ENCODE results near the gene AKAP9.
"Not testable (repeated sequence)": the region's sequence is repeated elsewhere in the genome, so short reads cannot be mapped to it uniquely, and the experiment has no call there.

The AKAP9 gene

DNA sequence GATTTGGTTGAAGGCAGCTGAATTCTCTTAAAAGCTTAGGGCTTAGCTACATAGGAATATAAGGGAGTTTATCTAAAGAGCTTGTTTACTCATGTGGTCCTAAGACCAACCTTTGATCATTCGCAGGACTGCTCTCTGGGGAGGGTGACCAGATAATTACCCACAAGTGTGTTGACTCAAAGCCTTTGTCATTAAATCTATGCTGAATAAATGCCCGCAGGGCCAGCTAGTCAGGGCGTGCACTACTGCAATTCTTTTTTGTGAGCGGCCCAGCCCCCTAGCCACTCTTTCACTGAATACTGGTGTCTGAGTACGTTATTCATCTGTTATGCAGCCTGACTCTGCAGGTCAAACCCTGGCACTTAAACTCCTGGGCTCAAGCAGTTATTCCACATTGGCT, 69.6 kb downstream of the AKAP9 start:
- no peak for DNase-seq (ENCODE audit: low spot score)

DNA sequence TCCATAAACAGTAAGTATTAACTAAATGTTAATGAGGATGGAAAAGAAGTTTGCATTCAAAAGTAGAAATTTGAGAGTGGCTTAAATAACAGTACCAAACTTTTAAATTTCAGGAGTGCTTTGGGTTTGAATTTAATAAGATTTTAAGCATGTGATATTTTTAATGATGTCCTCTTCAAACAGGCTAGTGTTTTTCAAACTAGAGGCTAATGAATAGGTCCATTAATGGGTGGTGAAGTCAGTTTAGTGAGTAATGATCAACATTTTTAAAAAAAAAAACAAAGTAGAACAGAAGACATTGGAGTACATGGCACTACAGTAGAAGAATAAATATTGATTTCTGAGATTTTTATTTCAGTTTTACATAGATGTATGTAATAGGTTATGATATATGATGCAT, 72.9 kb downstream of the AKAP9 start:
- DNase-seq (ENCODE audit: low spot score) = no peak

DNA sequence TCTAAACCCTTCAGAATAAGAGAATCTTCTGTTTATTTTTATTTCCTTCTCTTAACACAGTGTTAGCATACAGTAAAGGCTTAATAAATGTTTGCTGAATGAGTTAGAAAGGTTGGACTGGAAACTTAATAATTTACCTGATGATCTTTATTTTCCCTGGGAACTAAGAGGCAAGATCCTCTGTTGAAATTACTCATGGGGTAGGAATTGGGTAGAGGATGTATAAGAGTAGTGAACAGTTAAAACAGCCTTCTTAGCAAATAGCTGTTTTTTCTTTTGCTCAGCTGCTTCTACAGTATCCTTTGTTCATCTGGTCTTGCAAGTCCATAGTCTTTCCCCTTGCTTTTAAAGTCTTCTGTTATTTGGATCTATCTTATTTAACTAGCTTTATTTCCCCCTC, 80.0 kb downstream of the AKAP9 start:
- DNase-seq (ENCODE audit: low spot score) = no peak

DNA sequence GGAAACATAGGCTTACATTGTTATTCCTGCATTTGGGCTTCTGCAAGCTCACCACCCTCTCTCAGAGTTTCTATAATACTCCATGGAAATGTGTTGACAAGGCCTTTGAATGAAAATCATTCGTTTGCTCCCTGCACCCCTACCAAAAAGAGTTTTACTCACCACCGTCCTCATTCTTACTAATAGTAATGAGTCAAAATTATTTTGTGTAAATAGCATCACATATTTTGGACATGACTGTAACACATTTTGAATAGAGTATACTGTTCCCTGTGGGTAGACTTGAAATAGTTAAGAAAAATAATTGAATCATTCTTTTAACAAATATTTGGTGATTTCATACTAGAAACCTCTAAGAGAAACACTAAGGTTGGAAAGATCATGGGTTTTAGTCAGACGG, 84.6 kb downstream of the AKAP9 start:
- no peak for DNase-seq (ENCODE audit: low spot score)

DNA sequence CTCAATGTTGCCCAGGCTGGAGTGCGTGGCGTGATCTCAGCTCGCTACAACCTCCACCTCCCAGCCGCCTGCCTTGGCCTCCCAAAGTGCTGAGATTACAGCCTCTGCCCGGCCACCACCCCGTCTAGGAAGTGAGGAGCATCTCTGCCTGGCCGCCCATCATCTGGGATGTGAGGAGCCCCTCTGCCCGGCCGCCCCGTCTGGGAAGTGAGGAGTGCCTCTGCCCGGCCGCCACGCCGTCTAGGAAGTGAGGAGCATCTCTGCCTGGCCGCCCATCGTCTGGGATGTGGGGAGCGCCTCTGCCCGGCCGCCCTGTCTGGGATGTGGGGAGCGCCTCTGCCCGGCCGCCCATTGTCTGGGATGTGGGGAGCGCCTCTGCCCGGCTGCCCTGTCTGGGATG, 86.0 kb downstream of the AKAP9 start:
- not testable (repeated sequence) for DNase-seq (ENCODE audit: low spot score)

DNA sequence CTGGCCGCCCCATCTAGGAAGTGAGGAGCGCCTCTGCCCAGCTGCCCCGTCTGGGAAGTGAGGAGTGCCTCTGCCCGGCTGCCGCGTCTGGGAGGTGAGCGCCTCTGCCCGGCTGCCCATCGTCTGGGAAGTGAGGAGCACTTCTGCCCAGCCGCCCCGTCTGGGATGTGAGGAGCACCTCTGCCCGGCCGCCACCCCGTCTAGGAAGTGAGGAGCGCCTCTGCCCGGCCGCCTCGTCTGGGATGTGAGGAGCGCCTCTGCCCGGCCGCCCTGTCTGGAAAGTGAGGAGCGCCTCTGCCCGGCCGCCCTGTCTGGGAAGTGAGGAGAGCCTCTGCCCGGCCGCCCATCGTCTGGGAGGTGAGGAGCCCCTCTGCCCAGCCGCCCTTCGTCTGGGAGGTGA, 86.5 kb downstream of the AKAP9 start:
- DNase-seq (ENCODE audit: low spot score) = not testable (repeated sequence)

DNA sequence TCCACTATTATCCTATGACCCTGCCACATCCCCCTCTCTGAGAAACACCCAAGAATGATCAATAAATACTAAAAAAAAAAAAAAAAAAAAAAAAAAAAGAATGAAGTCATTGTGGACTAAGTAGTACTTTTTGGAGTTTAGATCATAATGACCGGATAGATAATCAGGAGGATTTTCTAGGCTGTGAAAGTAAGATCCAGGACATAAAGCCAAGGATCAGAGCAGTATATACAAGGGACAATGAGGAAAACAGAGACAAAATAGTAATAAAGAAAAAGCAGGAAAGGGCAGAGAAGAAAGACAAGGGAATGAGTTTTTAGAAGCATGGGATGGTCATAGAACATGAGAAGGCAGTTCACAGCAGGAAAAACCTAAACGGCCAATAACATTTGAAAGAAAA, 87.6 kb downstream of the AKAP9 start:
- no peak for DNase-seq (ENCODE audit: low spot score)

DNA sequence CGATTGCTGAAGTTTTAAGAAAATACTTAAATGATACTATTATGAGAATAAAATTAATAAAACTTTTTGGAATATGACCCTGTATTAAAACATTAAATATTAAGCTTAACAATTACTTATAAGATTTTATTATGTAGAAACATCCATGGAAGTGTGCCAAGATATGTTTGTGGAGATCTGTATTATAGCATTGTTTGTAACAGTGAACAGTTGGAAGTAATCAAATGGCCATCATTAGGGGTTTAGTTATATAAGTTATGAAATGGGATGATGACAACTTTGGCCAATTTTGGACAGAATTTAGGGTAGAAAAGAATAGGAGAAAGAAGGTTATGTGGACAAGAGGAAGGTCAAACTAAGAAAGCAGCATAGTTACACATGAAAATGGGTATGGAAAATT, 88.0 kb downstream of the AKAP9 start:
- no peak for DNase-seq (ENCODE audit: low spot score)

DNA sequence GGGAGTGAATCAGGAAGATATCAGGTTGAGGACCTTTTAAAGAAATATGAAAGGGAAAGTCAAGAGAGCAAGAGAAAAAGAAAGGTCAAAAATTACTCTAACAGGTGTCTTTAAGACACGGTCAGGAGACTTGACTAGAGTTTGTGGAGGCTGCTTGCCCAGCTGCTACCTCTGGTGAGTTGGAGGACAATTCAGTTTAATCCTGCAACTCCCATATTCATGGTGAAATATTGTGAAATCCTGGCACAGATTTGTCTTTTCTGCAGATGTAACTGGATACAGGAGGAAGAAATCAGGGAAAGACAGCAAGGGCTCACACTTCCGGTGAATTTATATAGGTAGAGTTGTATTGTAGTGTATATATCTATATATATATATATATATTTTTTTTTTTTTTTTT, 93.5 kb downstream of the AKAP9 start:
- no peak for DNase-seq (ENCODE audit: low spot score)

DNA sequence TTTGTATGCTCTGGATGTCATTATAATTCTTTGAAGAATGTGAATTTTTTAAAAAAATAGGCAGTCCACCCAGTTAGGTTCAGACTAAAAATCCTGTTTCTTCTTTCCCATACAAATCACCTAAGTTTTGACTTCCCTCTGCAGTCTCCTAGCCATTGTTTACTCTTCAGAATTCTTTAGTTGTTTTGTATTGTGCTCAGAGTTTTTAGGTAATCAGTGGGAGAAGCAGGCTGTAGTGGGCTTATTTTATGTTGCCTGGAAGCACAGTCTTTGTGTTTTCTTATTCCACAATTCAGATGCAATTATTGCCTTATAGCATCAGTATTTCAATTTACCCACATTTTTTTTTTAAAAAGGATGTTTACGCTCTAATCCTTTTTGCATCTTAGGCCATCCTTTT, 94.9 kb downstream of the AKAP9 start:
- DNase-seq (ENCODE audit: low spot score) = no peak

DNA sequence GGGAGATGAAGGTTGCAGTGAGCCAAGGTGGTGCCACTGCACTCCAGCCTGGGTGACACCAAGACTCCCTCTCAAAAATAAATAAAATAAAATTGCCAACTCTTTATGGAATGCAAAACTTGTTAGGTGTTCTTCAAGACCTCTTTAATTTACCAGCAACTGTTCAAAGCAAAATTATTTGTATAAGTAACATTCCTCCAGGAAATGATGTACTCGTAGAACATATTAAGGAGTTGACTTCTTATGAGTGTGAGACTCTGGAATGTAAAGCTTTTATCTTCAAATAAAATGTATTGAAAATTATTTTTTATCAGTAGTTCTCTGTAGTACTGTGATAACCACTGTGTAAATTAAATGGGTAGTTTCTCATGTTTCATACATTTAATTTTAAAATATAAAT, 99.2 kb downstream of the AKAP9 start:
- DNase-seq (ENCODE audit: low spot score) = no peak

DNA sequence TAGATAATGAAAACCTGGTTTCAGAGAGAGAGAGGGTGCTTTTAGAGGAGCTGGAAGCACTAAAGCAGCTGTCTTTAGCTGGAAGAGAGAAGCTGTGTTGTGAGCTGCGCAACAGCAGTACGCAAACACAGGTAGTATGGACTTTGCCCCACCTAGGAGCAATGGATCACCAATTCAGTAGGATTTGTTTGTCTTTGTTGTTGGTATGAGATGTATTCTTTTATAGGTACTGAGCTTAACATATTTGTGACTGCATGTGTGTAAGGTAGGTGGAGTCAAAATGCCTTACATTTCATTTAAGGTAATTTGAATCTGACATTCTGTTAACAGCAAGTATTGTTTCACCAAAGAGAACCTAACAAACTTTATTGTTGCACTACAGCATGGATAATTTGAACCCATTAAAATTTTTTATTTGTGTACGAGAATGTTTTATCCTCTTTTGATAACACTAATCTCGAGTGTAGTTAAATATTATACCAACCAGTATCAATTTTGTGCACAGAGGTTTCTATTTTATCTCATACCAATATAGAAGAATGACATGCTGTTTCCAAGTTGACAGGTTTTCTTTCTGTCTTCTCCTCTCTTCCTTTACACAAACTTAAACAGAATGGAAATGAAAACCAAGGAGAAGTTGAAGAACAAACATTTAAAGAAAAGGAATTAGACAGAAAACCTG, 101.5 kb downstream of the AKAP9 start:
- DNase-seq (ENCODE audit: low spot score) = no peak

DNA sequence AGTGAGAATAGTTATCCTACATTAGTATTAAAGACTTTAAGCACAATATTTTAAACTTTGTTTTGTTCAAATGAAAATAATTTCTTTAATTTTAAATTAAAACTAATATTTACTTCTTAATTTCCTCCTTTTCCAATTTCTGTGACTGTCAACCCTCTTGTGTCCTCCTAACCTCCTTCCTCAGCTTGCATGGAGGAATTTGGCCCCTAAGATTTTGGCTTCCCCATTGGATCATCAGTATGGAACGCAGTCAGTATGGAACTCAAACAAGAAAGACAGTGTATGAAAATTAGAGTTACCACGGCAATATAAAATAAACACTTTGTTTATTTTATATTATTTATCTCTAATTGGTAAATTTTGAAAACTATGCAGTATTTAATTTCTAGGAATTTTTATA, 102.4 kb downstream of the AKAP9 start:
- DNase-seq (ENCODE audit: low spot score) = no peak

DNA sequence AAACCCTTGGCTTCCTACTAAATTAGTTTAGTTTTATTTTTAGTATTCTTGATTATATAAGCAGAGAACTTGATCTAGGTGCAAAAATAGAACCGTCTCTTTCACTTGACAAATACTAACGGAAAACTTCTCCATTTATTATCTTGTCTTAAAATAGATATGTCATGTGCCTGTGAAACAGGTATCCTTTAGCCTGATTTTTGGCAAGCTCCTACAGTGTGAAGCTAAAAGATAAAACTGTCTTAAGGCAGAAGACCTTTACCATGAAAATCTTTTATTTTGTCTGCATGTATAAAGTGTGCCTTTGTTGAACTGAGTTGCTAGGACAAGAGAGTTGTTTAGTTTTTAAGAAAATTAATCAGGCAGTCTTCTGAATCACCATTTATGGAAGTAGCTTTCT, 103.0 kb downstream of the AKAP9 start:
- no peak for DNase-seq (ENCODE audit: low spot score)

DNA sequence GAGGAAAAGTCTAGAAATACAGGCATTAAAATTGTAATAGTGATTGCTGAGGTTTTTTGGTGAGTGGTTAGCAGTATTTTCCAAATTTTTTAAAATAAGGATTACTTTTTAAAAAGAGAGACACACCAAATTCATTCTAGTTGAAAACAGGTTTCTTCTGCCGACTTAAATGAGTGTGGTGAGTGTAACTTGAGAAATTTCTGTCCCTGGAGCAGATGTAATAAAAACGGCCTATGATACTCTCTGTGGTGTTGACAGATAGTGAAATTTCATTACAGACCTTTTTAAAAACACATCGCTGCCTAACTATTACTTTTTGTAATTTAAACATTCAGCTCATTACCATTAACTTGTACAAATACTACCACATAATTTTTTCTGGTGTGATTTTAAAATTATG, 103.5 kb downstream of the AKAP9 start:
- DNase-seq (ENCODE audit: low spot score) = no peak

DNA sequence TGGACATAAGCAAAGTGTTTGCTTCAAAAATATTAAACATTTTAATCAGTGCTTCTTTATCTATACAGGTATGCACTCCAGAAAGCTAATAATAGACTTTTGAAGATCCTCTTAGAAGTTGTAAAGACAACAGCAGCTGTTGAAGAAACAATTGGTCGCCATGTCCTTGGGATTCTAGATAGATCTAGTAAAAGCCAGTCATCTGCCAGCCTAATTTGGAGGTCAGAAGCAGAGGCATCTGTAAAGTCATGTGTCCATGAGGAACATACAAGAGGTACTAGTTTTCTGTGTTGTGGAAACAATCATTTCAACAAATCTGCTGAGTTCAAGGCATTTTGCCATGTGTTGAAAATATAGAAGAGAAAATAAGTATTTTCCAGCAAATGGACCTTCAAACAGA, 104.3 kb downstream of the AKAP9 start:
- DNase-seq (ENCODE audit: low spot score) = no peak

DNA sequence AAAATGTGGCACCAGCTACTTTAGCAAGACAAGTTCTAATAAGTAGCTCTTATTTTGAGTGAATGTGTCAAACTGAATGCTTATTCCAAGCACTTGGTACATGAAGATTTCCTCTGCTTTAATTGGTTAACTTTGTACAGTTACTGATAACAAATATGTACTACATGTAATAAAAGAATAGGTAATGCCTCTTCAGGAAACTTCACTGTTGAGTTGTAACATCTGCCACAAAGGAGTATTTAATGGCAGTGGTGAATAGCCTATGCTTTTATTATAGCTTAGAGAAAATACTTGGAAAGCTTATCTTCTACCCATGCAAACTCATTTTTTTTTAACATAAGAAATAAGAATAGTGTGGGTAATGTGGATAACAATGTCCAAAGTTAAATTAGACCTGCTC, 111.0 kb downstream of the AKAP9 start:
- no peak for DNase-seq (ENCODE audit: low spot score)

DNA sequence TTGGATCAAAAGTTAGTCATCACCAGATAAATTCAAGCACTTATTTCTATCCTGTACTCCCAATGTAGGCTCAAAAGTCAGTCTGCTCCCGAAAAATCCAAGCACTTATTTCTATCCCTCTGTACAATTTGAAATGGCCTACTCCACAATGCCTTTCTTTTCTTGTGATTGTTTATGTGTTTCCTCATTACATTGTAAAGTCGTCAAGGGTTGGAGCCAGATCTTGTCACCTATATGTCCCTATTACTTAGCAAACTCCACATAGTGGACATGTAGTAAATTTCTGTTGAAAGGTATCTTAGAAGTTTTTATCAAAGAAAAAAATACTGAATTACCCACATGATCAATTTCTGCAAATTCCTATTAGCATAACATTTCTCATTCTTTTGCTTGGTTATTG, 111.5 kb downstream of the AKAP9 start:
- no peak for DNase-seq (ENCODE audit: low spot score)

DNA sequence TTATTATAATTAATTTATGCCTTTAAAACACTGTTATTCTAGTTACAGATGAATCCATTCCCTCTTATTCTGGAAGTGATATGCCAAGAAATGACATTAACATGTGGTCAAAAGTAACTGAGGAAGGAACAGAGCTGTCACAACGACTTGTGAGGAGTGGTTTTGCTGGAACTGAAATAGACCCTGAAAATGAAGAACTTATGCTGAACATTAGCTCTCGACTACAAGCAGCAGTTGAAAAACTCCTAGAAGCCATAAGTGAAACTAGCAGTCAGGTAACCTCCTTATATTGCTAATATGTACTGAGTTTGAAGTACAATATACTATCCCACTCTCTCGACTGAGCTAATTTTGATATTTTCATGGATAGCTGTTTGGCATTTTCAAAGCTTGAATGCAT, 112.0 kb downstream of the AKAP9 start:
- DNase-seq (ENCODE audit: low spot score) = no peak

DNA sequence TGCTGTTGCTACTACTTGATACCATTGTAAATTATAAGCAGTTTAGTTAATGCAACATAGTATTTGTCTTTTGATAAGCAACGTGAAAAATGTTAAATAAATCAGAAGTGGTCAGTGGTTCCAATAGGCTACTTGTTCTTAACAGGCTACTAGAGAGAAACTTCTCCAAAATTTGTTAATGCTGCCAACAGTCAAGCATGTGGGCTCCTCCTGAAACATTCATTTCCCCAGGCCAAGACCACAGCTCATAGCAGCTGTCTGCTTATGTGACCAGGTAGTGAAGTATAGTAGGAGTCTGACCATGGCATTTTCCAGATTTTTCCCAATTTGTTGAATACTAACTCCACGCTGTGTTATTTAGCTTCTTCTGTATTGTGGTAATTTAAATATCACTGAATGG, 112.7 kb downstream of the AKAP9 start:
- DNase-seq (ENCODE audit: low spot score) = no peak

DNA sequence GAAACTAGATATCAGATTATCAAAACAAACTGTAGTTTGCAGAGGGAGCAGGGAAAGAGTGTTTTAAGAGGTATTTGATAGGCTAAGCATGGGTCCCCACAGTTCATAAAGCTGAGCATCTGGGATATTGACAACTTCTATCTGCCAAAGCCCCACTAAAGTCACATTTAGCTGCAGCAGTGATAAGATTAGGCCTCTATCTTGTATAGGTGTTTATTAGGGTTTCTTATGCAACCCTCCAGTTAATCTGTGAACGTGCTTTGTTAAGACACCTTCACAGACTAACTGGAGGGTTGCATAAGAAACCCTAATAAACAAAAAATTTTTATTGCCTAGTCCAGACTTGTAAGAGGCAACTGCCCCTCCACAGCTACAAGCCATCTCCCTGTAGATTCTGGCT, 115.6 kb downstream of the AKAP9 start:
- no peak for DNase-seq (ENCODE audit: low spot score)

DNA sequence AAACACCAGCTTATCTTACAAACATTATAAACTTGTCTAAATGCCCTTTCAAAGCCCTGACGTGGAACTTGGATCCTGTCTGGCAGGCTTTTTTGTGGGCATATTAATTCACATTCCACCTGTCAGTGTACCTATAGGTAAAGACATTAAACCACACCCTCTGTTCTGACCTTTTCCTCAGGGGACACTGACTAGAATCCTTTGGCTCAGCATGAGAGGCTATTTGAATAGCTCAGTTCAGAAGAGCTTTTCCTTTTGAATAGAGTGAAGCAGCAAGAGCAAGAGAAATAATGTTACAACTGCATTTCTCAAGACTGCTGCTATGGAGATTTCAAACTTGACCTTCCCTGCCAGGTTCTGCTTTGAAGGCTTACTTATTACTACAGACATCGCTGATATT, 116.7 kb downstream of the AKAP9 start:
- no peak for DNase-seq (ENCODE audit: low spot score)

DNA sequence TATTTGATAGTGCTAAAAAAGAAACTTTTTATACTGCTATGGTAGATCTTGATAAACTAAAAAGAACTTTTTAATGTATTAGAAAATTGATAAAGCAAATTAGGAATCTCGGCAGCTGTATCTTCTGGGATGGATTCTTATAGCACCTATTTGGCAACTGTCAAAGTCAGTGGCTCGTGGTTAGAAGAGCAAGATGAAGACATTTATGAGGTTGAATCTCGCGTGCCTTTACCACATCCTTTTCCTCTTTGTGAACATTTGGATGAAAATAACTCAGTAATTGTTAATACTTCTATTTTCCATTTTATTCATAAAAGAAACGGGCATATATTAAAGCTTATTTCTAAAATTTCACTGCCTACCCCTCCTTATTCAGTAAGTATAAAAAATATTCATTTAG, 117.4 kb downstream of the AKAP9 start:
- DNase-seq (ENCODE audit: low spot score) = peak; percentile 17

DNA sequence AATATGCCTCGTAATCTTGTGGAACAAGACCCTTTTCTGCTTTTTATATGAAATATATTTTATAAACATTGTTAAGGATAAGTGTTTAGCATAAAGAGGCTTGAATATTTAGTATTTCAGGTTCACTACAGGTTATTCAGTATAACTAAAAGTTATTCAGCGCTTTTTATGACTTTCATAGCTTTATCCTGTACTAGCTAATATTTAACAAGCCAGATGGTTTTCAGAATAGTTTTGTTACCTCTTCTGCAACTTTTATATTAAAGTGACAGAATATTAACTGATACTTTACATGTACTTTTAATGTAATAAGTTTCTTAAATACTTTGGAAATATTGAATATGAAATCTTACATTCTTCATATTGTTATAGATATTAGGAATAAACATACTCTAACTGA, 118.2 kb downstream of the AKAP9 start:
- DNase-seq (ENCODE audit: low spot score) = no peak

DNA sequence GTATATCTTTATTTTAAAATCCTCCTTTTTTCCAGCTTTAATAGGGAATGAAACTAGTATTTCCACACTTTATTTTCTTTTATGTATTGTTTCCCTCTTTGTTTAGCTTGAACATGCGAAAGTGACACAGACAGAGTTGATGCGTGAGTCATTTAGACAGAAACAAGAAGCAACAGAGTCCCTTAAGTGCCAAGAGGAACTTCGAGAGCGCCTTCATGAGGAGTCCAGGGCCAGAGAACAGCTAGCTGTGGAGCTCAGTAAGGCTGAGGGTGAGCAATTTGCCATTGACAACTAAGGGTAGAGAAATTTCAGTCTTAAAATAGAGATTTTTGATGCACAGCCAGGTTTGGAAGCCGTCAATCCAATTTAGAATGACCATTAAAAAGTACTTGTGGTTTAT, 120.5 kb downstream of the AKAP9 start:
- no peak for DNase-seq (ENCODE audit: low spot score)

All from NAMALWA (cell line).